OCI-LY7 (cell line): ENCODE data around the gene EXOC1L. TPM values are rescaled to one million over a fixed set of nuclear protein-coding genes. Genes with fewer than 3 reads are reported as not detected.

Experiments
- Bru-seq: library from RNA; stranded (reverse); fragments of 400-500 nt; gene quantifications from one replicate; lab custom pipeline; 2021; lab: Mats Ljungman, UMichigan
- BruChase-seq, 2 experiments: library from RNA; stranded (reverse); fragments of 400-500 nt; gene quantifications; one replicate each; lab custom pipeline; 2021; lab: Mats Ljungman, UMichigan
- BruUV-seq: library from RNA; stranded (reverse); fragments of 400-500 nt; replicated peaks from 2 replicates; lab custom pipeline; 2021; lab: Mats Ljungman, UMichigan
- CTCF ChIA-PET: fragments of 300-600 bp; sonication (Branson Sonifier 250); formaldehyde crosslinking; loops from one replicate; lab custom pipeline; 2022; ENCODE audit warnings: antibody characterized with exemption; ENCODE audit not compliant: unreplicated experiment; lab: Charles Lee
- POLR2A ChIA-PET: fragments of 300-600 bp; sonication (Branson Sonifier 250); formaldehyde crosslinking; loops from one replicate; lab custom pipeline; 2022; ENCODE audit warnings: antibody characterized with exemption; lab: Charles Lee
- DNase-seq: peaks from one replicate; pipeline ENCODE4 v3.0.0-alpha.2; 2015; ENCODE audit warnings: low spot score
- H2AFZ ChIP-seq: fragments of 200-600 bp; sonication (generic), shearing (Covaris generic); 2 replicates; pipeline ENCODE4 v1.6.1; 2014; ENCODE audit warnings: mild to moderate bottlenecking, antibody characterized with exemption, low read length, moderate library complexity
- H3K27ac ChIP-seq: fragments of 200-600 bp; sonication (generic); 2 replicates; pipeline ENCODE4 v1.5.1; 2014; ENCODE audit warnings: mixed run types, low read depth, mild to moderate bottlenecking, moderate library complexity, low read length, inconsistent platforms; ENCODE audit not compliant: poor library complexity, severe bottlenecking
- H3K36me3 ChIP-seq: fragments of 200-600 bp; sonication (generic); 2 replicates; pipeline ENCODE4 v1.6.1; 2014; ENCODE audit warnings: mild to moderate bottlenecking, antibody characterized with exemption, low read length, moderate library complexity, mixed read lengths; ENCODE audit not compliant: insufficient read depth
- H3K4me1 ChIP-seq: fragments of 200-600 bp; sonication (generic); 2 replicates; pipeline ENCODE4 v1.5.1; 2014; ENCODE audit warnings: mild to moderate bottlenecking, low read length; ENCODE audit not compliant: insufficient read depth, poor library complexity, severe bottlenecking
- H3K4me2 ChIP-seq: fragments of 200-600 bp; sonication (generic); 2 replicates; pipeline ENCODE4 v1.6.1; 2014; ENCODE audit warnings: mild to moderate bottlenecking, low read length
- H3K4me3 ChIP-seq: fragments of 200-600 bp; sonication (generic); 2 replicates; pipeline ENCODE4 v1.5.1; 2014; ENCODE audit warnings: mild to moderate bottlenecking, low read depth, low read length; ENCODE audit not compliant: poor library complexity, severe bottlenecking
- H3K79me2 ChIP-seq: fragments of 200-600 bp; sonication (generic); 2 replicates; pipeline ENCODE4 v1.6.1; 2016; ENCODE audit warnings: low read depth, mild to moderate bottlenecking, low read length, moderate library complexity, mixed read lengths; ENCODE audit not compliant: insufficient read depth
- H3K9me2 ChIP-seq: fragments of 200-600 bp; sonication (generic); 2 replicates; pipeline ENCODE4 v1.6.1; 2016; ENCODE audit warnings: mild to moderate bottlenecking, low read length, mixed read lengths; ENCODE audit not compliant: insufficient read depth
- H3K9me3 ChIP-seq: fragments of 200-600 bp; sonication (generic); 2 replicates; pipeline ENCODE4 v1.6.1; 2014; ENCODE audit warnings: mild to moderate bottlenecking, mixed run types, low read length, mixed read lengths
- H4K20me1 ChIP-seq: fragments of 200-600 bp; sonication (generic); 2 replicates; pipeline ENCODE4 v1.6.1; 2014; ENCODE audit warnings: mild to moderate bottlenecking, antibody characterized with exemption, low read length, moderate library complexity, mixed read lengths; ENCODE audit not compliant: insufficient read depth
- CTCF ChIP-seq: fragments of 200-600 bp; sonication (generic); conservative IDR thresholded peaks from 2 replicates; pipeline ENCODE4 v1.5.1; 2014; ENCODE audit warnings: mild to moderate bottlenecking, antibody characterized with exemption, low read length, moderate library complexity, mixed read lengths
- EZH2phosphoT487 ChIP-seq: fragments of 200-600 bp; sonication (generic); IDR thresholded peaks from 2 replicates; pipeline ENCODE4 v1.6.1; 2018; ENCODE audit warnings: low read depth, borderline replicate concordance, mild to moderate bottlenecking, mixed run types, antibody characterized with exemption, low read length, moderate library complexity, mixed read lengths
- intact Hi-C: fragments of 100-400 bp; cut with micrococcal nuclease; formaldehyde crosslinking; loops from one replicate; pipeline ENCODE4 v1.10.0; 2022; ENCODE audit not compliant: unreplicated experiment
- long read RNA-seq: library from polyadenylated mRNA; stranded (forward); transcript quantifications from one replicate; pipeline ENCODE4 v2.0.0, GENCODE V29; 2022
- total RNA-seq, 2 experiments: library from RNA; depleted of rRNA in 1 of 2; stranded (reverse); fragments of >200 nt in 1 of 2; shearing (Covaris generic) in 1 of 2; gene quantifications; 2 replicates each; pipeline ENCODE4 v1.2.3, GENCODE V29; 2014 to 2022

The EXOC1L gene
- total RNA-seq (2014; rRNA removed; shearing (Covaris generic)) (not detected in 2 replicates), total RNA-seq (2022) (not detected in 2 replicates), Bru-seq, nascent RNA (not detected), BruChase-seq, experiment 1, labeled RNA remaining after a 6-hour chase (not detected), BruChase-seq, experiment 2, labeled RNA remaining after a 2-hour chase (not detected)
- long read RNA-seq: 0 reads

- CTCF ChIA-PET: no interaction called here
- H3K4me2 ChIP-seq: no peak within 1 kb of the TSS
- no peak within 1 kb of the TSS for H3K27ac ChIP-seq
- H3K9me3 ChIP-seq: no peaks in the 10 kb centered on the region
- intact Hi-C loops: no loop called here
- H4K20me1 ChIP-seq: no peaks in the 10 kb centered on the region
- BruUV-seq: no TSS peak
- no peak within 1 kb of the TSS for H3K4me3 ChIP-seq
- no peak for DNase-seq
- TF ChIP-seq CTCF (no peak), EZH2phosphoT487 (no peak)
- no peaks in the 10 kb centered on the region for H3K4me1 ChIP-seq
- H2AFZ ChIP-seq: no peak within 1 kb of the TSS
- no peaks in the 10 kb centered on the region for H3K9me2 ChIP-seq
- no peaks in the 10 kb centered on the region for H3K36me3 ChIP-seq
- POLR2A ChIA-PET: interaction anchor here (0.7 kb wide), 1 partner anchor 73 kb away, joined by 3 read pairs; no protein-coding TSS in a partner anchor
- H3K79me2 ChIP-seq: no peaks in the 10 kb centered on the region
Measured at GRCh38 chr4:55819634-55820033, at the start of gene EXOC1L. EXOC1L (plus strand) TSS chr4:55819790; CDS start chr4:55820027, 237 bp downstream.

- Histone ChIP-seq H3K27ac (no peak overlapping the region), H3K9me2 (no peaks in the 10 kb centered on the region), H3K79me2 (no peaks in the 10 kb centered on the region), H4K20me1 (no peaks in the 10 kb centered on the region), H3K4me2 (no peak overlapping the region), H3K4me3 (no peak overlapping the region), H3K36me3 (no peaks in the 10 kb centered on the region), H3K4me1 (no peaks in the 10 kb centered on the region), H2AFZ (no peak overlapping the region), H3K9me3 (no peaks in the 10 kb centered on the region)
- DNase-seq: no peak
- intact Hi-C loops: no loop called here
- CTCF ChIA-PET: no interaction called here
- TF ChIP-seq CTCF: no peak
- TF ChIP-seq EZH2phosphoT487: no peak
- BruUV-seq: no TSS peak
- POLR2A ChIA-PET: no interaction called here
Measured at GRCh38 chr4:55770662-55771061, 48.9 kb upstream of the EXOC1L start.

- POLR2A ChIA-PET: no interaction called here
- CTCF ChIA-PET: no interaction called here
- no peak overlapping the region for H2AFZ ChIP-seq
- intact Hi-C loops: no loop called here
- DNase-seq: no peak
- H3K4me1 ChIP-seq: no peaks in the 10 kb centered on the region
- TF ChIP-seq CTCF (no peak), EZH2phosphoT487 (no peak)
- no peaks in the 10 kb centered on the region for H3K9me2 ChIP-seq
- H3K4me2 ChIP-seq: no peak overlapping the region
- H3K9me3 ChIP-seq: no peaks in the 10 kb centered on the region
- H4K20me1 ChIP-seq: no peaks in the 10 kb centered on the region
- no TSS peak for BruUV-seq
- no peaks in the 10 kb centered on the region for H3K36me3 ChIP-seq
- no peaks in the 10 kb centered on the region for H3K79me2 ChIP-seq
- no peak overlapping the region for H3K27ac ChIP-seq
- no peak overlapping the region for H3K4me3 ChIP-seq
Measured at GRCh38 chr4:55781341-55781740, 38.2 kb upstream of the EXOC1L start.
